Activated T-helper 1 cell treated with Interleukin-2 at 50 U/mL for 16 hours (primary cell): ENCODE results near the gene WDFY3.

Experiments
- DNase-seq: peaks from one replicate; pipeline ENCODE4 v3.0.0-alpha.2; 2020; ENCODE audit warnings: low read depth

Gene WDFY3, protein sequence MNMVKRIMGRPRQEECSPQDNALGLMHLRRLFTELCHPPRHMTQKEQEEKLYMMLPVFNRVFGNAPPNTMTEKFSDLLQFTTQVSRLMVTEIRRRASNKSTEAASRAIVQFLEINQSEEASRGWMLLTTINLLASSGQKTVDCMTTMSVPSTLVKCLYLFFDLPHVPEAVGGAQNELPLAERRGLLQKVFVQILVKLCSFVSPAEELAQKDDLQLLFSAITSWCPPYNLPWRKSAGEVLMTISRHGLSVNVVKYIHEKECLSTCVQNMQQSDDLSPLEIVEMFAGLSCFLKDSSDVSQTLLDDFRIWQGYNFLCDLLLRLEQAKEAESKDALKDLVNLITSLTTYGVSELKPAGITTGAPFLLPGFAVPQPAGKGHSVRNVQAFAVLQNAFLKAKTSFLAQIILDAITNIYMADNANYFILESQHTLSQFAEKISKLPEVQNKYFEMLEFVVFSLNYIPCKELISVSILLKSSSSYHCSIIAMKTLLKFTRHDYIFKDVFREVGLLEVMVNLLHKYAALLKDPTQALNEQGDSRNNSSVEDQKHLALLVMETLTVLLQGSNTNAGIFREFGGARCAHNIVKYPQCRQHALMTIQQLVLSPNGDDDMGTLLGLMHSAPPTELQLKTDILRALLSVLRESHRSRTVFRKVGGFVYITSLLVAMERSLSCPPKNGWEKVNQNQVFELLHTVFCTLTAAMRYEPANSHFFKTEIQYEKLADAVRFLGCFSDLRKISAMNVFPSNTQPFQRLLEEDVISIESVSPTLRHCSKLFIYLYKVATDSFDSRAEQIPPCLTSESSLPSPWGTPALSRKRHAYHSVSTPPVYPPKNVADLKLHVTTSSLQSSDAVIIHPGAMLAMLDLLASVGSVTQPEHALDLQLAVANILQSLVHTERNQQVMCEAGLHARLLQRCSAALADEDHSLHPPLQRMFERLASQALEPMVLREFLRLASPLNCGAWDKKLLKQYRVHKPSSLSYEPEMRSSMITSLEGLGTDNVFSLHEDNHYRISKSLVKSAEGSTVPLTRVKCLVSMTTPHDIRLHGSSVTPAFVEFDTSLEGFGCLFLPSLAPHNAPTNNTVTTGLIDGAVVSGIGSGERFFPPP (N-terminal part only)

DNA sequence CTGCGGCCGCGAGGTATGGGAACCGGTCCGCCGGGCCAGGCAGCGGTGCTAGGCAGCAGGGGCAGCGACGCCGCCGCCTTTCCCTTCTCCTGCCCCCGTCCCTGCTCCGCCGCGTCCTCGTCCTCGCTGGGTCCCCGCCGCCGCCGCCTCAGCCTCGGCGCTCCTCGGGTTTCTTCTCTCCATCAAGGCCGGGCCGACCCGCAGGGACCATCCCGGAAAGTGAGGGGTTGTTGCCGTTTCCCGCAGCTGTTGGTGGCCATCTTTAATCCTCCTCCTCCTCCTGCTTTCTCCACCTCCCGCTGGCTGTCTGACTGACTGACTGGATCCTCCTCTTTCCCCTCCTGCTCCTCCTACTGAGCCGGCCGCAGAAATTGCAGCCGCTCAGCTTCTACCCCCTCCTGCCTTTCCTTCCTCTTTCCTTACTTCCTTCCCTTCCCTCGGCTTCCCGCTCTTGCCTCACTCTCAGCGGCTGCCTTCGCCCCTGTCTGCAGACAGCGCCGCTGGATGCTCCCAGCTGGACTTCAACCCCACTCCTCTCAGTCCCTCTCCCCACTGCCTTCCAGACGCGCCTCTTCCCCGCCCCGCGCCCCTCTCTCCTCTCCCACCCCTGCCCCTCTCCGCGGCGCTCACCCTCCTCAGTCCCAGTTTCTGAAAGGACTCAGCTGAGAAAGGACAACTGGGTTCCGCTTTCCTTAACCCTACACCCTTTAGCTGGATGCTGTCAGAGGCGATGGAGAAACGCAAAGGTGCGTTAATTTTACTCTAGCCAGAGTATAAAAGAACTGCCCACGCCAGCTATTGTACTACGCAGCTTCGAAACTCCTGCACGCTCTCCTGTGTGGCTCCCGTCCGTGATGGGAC is at the start of gene WDFY3:
WDFY3 (minus strand) TSS at position 309 of the 861 bp plus-strand sequence. CDS start 106,099 bp downstream, outside the sequence.
- DNase-seq: no peak

DNA sequence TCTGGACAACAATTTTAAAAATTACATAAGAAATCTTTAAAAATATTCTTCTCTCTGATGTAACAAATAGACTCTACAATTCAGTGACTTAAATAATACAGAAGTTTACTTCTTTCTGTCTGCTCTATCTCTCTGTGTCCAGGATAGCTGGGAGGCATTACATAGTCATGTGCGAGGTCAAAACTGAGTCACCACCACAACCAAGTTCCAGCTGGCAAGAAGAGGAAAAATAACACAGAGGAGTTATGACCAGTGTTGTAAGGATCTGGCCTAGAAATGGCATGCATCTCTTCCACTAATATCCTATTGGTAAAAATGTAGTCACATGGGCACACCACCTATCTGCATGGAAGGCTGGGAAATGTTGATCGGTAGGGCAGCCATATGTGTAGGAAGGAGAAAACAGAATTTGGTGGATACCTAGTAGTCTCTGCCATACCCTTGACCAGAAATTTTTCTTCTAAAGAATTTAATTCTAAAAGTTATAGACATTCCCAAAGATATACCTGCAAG is 39.4 kb upstream of the WDFY3 start:
- no peak for DNase-seq

DNA sequence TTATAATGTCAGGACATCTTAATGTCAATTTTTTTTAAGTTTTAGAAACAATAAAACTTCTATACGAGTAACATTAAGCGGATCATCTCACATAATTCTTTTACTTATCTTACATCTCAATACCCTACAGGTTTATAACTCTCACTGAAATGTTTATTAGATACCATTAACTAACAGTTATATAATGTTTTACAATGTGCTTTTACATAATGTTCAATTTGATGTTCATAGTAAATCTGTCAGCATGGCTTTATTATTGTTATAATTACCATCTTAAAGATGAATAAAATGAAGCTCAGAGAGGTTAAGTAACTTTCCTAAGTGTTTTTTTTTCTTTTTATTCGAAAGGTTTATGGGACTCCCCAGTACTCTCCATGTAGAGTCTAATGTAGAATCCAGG is 33.9 kb upstream of the WDFY3 start:
- no peak for DNase-seq

DNA sequence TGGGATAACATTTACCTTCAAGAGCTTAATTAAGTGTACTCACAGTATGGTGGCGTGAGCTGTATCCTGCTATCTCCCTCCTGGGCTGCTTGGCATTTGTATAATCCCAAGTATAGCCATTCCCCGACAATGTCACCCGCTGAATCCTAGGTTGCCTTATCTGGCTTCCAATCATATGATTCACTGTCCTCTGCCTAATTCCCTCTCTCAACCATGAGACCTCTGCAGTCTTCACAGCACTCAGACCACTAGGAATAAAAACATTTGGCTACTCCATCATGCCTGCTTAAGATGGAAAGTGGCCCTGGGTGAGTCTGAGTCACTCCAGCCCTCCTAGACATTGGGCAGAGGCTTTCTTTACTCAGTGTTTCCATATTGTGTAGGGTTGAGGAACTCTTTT is 28.9 kb upstream of the WDFY3 start:
- no peak for DNase-seq

DNA sequence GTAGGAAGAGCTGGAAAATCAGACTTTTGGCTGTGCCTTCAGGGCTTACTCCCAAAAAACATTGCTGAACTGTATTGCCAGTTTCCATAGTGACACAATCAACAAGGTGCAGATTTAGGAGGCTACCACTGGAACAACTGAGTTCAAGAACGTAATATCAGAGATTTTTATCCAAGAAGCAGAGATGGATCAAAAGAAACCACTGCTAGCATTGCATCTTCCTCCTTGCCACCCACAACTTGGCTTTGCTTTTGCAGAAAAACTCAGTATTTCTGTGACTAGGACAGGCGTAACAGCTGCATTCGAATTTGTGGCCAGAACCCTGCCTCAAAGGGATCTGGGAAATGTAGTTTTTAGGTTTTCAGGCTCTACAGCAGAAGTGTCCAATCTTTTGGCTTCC is 27.8 kb upstream of the WDFY3 start:
- DNase-seq: no peak

DNA sequence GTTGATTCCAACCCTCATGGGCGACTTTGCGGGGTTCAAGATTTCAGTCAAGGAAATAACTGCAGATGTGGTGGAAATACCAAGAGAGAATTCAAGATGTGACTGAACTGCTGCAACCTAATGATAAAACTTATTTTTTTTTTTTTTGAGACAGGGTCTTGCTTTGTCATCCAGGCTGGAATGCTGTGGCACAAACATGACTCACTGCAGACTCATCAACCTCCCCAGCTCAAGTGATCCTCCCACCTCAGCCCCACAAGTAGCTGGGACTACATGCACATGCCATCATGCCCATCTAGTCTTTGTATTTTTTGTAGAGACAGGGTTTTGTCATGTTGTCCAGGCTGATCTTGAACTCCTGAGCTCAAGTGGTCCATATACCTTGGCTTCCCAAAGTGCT is 19.5 kb upstream of the WDFY3 start:
- DNase-seq: no peak

DNA sequence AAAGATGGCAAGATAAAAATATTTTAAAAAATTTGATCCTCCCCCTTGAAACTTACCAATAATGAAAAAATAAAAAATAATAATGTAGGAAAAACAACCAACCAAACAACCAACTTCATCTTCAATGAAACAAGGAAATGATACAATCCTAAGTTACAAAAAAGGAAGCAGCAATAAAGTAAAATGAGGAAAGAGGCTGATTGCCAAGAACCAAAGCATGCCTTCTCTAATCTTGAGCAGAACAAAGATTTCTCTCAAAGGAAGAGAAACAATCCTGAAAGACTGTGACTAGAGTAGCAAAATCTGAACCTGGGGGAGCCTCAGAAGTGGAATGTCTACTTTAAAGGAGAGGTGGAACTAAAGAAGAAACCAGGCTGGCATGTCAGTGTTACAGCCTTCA is 10.9 kb upstream of the WDFY3 start:
- no peak for DNase-seq

DNA sequence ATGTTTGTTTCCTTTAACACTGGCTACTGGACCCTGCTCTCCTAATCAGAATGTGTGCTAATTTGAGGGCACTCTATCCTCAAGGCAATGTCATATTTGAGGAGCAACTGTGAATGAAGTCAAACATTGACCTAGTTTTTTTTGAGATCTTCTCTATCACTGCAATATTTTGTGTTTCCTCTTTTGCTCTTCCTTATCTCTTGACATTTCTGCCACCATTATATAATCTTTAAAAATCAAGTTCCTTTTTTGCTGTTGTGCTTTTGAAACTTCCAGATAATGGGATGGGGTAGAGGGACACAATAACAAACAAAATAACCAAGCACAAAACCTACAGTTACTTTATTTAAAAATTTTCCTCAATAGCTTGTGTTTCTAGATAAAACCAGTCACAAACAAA is 7.4 kb upstream of the WDFY3 start:
- no peak for DNase-seq

DNA sequence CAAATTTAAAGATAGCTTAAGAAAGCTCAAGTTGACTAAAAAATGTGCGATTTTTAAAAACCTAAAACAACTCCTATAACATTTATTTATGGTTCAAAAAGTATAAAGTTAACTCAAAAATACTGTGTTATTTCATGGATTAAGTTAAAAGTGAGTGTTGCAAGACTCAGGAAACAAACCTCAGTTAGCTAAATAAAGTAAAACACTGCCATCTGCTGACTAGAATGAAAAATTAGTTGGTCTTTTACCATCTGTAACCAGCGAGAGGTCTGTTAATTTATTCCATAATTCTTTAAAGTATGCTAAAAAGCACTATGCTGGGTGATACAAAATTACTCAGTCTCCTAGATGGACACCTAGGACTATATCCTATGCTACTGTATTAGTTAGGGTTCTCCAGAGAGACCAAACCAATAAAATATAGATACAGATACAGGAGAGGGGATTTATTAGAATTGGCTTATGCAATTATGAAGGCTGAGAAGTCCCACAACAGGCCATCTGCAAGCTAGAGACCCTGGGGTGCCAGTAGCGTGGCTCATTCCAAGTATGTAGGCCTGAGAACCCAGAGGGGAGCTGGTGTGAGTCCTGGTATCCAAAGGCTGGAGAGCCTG is 4.9 kb upstream of the WDFY3 start:
- DNase-seq: no peak

DNA sequence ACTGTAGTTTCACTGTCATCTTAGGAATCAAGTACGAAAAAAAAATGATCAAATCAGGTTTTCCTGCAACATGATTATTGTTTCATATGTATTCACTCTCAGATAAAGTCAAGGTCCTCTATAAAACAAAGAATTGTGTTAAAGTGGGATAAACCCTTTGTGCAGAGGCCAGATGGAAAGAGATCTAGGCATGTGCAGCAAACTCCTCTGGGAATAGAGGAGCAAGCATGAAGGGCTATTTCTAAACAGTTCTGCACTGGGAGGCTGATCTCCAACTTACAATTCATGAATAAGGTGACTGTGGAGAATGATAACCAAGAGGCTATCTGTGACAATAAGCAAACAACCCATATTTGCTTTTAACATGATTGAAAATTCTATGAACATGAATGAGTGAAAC is 2.4 kb upstream of the WDFY3 start:
- no peak for DNase-seq

DNA sequence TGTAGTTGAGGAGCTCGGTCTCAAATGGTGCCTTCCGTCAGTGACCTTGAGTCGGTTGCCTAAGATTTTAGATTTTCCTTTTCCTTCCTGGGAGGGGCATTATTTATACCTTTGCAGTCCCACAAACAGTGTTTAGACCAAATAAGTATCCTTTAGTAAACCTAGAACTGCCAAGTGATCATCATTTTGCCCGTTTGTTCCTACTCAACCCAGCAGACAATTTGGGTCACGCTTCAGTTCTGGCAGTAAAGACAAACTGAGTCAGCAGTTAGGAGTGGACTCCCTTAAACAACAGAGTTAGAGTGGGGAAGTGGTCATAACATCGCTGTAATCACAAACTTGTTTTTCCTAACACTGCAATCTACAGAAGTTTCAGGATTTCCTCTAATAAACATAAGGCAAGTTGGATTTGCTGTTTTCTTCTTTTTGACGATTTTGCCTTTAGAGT is 777 bp upstream of the WDFY3 start:
- no peak for DNase-seq

DNA sequence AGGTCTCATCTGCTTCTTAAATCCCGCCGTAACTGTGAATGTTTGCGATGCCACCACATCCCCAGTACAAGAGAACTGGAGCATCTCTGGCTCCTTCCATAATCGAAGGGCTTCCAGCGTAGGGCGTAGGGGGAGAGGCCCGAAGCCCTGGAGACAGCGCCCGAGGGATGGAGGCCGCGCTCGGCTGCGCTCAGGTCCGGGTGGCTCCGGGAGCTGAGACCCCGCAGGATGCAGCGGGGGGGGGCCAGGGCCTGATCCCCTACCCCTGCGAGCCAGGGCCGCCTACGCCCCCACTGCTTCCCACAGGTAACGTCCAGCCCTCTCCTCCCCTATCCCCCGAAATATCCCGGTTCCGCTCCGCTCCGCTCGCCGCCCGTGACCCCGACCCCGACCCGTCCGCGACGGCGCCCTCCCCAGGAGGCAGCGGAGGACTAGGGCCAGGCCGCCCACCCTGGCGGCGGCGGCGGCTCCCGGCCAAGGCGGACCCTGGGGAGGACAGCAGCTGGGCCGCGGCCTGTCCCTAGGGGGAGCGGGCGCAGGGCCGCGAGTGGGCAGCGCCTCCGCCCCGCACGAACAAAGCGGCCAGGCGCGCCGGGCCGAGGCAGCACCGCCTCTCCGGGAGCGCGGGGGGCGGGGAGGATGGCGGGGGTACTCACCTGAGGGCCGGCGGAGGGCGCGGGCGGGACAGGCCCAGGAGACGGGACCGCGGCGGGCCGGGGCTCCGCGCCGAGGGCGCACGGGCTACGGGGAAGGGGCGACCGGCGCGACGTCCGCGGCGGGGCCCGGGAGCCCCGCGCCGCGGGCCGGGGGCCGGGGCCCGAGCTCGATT is 723 bp downstream of the WDFY3 start:
- DNase-seq: no peak

DNA sequence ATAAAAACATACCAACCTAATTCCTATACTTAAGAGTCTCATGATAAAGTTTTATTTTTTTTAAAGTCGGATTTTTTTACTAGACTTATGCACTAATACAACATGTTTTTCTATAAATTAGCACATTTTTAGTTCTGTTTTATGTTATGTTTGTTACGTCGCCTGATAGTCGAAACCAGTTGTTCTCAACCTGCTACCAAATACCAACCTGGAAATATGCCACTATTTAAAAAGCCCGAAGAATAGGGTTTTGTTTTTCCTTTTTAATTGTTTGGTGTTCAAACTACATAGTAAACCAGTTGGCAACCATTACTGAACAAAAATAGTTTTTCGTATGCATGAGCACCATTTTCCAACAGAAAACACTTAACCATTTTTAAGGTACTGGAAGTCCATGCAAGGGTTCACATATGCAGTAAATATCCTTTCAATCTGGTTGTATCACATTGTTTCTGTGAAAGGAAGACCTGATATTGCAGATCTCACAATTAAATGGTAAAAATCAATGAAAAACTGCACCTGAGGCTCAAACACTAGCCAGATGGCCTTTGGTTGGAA is 1.4 kb downstream of the WDFY3 start:
- no peak for DNase-seq

DNA sequence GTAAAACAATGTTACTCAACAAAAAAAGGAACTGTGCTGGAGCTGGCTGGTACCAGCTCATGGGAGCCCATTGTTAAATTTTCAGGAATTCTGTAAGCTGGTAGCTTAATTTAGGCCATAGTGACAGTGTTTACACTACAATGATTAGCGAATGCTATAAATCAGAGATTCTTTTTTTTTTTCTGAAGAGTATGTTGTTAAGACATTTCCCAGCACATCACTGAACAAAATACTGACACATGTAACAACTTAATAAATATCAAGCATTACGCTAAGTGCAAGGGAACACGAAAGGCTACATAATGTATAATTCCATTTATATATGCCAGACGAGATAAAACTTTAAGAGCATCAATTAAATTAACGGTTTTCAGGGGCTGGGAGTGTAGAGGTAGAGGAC is 4.4 kb downstream of the WDFY3 start:
- no peak for DNase-seq

DNA sequence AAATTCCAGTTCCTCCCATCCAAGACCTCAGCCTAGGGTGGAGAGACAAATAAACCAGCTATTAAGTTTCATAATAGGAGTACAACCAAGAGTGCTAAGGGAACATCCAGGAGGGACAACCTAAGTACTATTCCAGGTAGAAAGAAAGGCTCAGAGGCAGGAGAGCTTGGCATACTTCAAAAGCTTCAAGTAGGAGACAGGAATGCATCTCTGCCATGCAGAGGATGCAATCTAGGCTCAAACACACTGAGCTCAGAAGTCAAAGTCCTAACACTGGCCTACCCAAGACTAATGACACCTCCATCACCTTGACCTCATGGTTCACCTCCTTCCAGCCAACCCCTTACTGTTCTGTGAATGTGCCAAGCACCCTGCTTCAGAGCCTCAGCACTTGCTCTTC is 8.1 kb downstream of the WDFY3 start:
- no peak for DNase-seq

DNA sequence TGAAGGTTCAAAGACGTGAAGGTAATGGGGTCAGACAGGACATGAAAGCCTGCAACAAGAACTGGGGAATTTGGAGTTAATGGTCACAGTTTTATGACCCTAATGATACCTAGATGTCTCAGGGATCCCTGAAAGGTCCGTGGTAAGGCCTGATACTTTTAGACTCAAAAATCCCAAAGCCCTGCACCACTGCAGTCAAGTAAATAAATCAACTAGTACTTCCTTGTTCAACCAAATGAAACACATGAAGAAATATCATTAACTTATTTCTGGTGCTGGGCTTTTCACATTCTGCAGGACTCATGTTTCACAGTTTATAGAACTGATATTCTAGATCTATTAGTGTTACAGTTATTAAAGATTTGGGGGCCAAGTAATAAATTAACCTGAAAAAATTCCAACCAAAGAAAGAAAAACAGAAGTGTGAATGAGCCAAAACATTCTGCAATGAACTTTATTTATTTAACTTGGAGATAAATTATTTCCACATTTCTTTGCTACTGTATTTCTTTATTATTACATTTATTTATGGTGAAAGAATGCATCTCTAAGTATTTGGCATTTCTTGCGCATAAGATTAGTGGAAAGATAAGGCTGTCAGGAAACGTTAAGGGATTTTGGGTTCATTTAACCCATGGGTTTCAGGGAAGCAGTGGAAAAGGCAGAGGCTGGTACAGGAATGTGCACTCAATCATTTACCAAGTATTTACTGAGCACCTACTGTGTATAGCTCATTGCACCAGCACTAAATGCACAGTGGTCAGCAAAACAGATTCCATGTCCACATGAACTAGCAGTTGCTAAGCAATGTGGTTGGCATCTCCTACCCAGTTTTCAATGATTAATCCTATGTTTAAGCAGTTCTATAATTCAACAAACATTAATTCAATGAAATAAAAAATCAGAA is 8.7 kb downstream of the WDFY3 start:
- DNase-seq: no peak

DNA sequence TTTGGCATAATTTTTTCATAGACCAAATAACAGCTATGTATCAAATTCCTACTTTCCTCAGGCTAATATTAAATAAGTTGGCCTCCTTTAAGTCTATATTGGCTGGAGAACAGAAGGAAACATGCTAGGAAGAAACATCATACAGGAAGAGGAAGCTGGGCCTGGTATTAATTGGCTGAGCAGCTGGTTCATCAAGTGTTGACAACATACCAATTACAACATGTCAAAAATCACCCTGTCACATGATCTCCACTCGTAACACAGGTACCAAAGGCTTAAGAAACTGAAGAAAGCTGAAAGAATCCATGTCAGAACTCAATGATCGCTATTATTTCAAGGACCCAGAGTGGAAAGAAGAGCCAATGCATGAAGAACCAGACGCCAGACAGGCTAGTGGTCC is 10.5 kb downstream of the WDFY3 start:
- no peak for DNase-seq

DNA sequence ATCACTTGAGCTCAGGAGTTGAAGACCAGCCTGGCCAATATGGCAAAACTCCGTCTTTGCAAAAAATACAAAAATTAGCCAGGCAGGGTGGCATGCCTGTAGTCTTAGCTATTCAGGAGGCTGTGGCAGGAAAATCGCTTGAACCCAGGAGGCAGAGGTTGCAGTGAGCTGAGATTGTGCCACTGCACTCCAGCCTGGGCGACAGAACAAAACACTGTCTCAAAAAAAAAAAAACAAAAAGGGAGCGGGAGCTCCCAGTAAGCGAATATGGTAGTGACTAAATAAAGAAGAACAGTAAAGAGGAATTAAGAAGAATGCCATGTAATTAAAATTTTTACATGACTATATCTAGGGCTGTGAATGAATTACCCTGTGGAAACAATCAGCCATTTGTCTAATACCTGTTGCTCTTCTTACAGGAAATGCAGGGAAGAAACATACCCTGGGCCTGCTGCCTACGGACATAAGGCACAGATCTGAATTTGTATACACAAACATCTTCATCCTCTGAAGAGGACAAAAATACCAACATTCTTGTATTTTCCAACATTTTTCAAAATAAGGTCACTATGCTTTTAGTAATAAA is 11.4 kb downstream of the WDFY3 start:
- DNase-seq: no peak
